GM23338 (cell line): Measurements from ENCODE around the gene RAB40B. TPM values are rescaled to one million over a fixed set of nuclear protein-coding genes. Genes with fewer than 3 reads are reported as not detected.
A peak's percentile ranks its signal among the peaks of the same experiment; 100 is the strongest.

Experiments used
- ATAC-seq: fragments of 200-7000 bp; cut with Tn5 transposase; 3 replicates; pipeline ENCODE4 v1.9.1; 2020
- DNase-seq: peaks from one replicate; pipeline ENCODE4 v3.0.0-alpha.2; 2015; ENCODE audit warnings: low spot score
- H2AFZ ChIP-seq: fragments of 200-600 bp; sonication (generic); 2 replicates; pipeline ENCODE4 v1.8.0; 2016; ENCODE audit warnings: antibody characterized with exemption, mild to moderate bottlenecking, moderate library complexity
- H3F3A ChIP-seq: fragments of 200-600 bp; sonication (generic); replicated peaks from 2 replicates; pipeline ENCODE4 v1.8.0; 2017; ENCODE audit warnings: antibody characterized with exemption, mixed run types, low read depth
- H3K27ac ChIP-seq: fragments of 200-600 bp; sonication (generic); 2 replicates; pipeline ENCODE4 v1.6.1; 2016; ENCODE audit warnings: low read depth
- H3K27me3 ChIP-seq: fragments of 200-600 bp; sonication (generic); 2 replicates; pipeline ENCODE4 v1.8.0; 2016; ENCODE audit warnings: mild to moderate bottlenecking, mixed run types, moderate library complexity; ENCODE audit not compliant: insufficient read depth
- H3K36me3 ChIP-seq: fragments of 200-600 bp; sonication (generic); 2 replicates; pipeline ENCODE4 v1.8.0; 2016; ENCODE audit warnings: mild to moderate bottlenecking; ENCODE audit not compliant: insufficient read depth
- H3K4me1 ChIP-seq: fragments of 200-600 bp; sonication (generic); 2 replicates; pipeline ENCODE4 v1.8.0; 2016; ENCODE audit warnings: mild to moderate bottlenecking, moderate library complexity; ENCODE audit not compliant: insufficient read depth
- H3K4me2 ChIP-seq: fragments of 200-600 bp; sonication (generic); 2 replicates; pipeline ENCODE4 v1.7.1; 2017; ENCODE audit warnings: mixed run types
- H3K4me3 ChIP-seq: fragments of 200-600 bp; sonication (generic); 2 replicates; pipeline ENCODE4 v1.6.1; 2016; ENCODE audit warnings: mixed run types
- H3K79me2 ChIP-seq: fragments of 200-600 bp; sonication (generic); replicated peaks from 2 replicates; pipeline ENCODE4 v1.8.0; 2017; ENCODE audit warnings: mild to moderate bottlenecking; ENCODE audit not compliant: insufficient read depth
- H3K9me2 ChIP-seq: fragments of 200-600 bp; sonication (generic); 2 replicates; pipeline ENCODE4 v1.8.0; 2017; ENCODE audit not compliant: insufficient read depth
- H4K20me1 ChIP-seq: fragments of 200-600 bp; sonication (generic); replicated peaks from 2 replicates; pipeline ENCODE4 v1.8.0; 2017; ENCODE audit warnings: mild to moderate bottlenecking; ENCODE audit not compliant: insufficient read depth
- H3K27ac Mint-ChIP-seq: 2 replicates; pipeline ENCODE4 v1.8.0; 2020; ENCODE audit warnings: inconsistent platforms, mild to moderate bottlenecking, moderate library complexity, mixed read lengths
- H3K27me3 Mint-ChIP-seq: 3 replicates; pipeline ENCODE4 v1.8.0; 2022; ENCODE audit warnings: low read depth, mild to moderate bottlenecking, moderate library complexity, mixed read lengths, inconsistent platforms; ENCODE audit not compliant: insufficient read depth, poor library complexity
- H3K36me3 Mint-ChIP-seq: 3 replicates; pipeline ENCODE4 v1.8.0; 2021; ENCODE audit warnings: low read depth, mild to moderate bottlenecking, inconsistent platforms, moderate library complexity, mixed read lengths
- H3K4me1 Mint-ChIP-seq: 3 replicates; pipeline ENCODE4 v1.8.0; 2020; ENCODE audit warnings: mild to moderate bottlenecking, inconsistent platforms, mixed read lengths
- H3K4me3 Mint-ChIP-seq: 3 replicates; pipeline ENCODE4 v1.8.0; 2021; ENCODE audit warnings: moderate library complexity, mild to moderate bottlenecking, inconsistent platforms, mixed read lengths
- H3K9me3 Mint-ChIP-seq: 3 replicates; pipeline ENCODE4 v1.8.0; 2020; ENCODE audit warnings: moderate library complexity, mild to moderate bottlenecking, inconsistent platforms, mixed read lengths
- CTCF ChIP-seq, 2 experiments: fragments of 200-600 bp in 1 of 2; sonication (generic) in 1 of 2; conservative IDR thresholded peaks; 2 replicates each; pipeline versions ENCODE4 v1.5.1 to v1.6.1; 2016 to 2017; ENCODE audit warnings: antibody characterized with exemption in 2 of 2, low read depth in 2 of 2, mild to moderate bottlenecking in 2 of 2, moderate library complexity in 1 of 2
- ETS1 ChIP-seq: IDR thresholded peaks from 2 replicates; pipeline ENCODE4 v1.6.1; 2016; ENCODE audit warnings: antibody characterized with exemption
- JUNB ChIP-seq: IDR thresholded peaks from one replicate; pipeline ENCODE4 v1.6.1; 2016; ENCODE audit warnings: antibody characterized with exemption; ENCODE audit not compliant: unreplicated experiment
- REST ChIP-seq: IDR thresholded peaks from one replicate; pipeline ENCODE4 v1.6.1; 2018; ENCODE audit warnings: antibody characterized with exemption; ENCODE audit not compliant: unreplicated experiment
- STAT1 ChIP-seq: IDR thresholded peaks from one replicate; pipeline ENCODE4 v1.6.1; 2016; ENCODE audit warnings: antibody characterized with exemption; ENCODE audit not compliant: unreplicated experiment
- ZNF331 ChIP-seq: fragments of 250-450 bp; sonication (Bioruptor Pico); IDR thresholded peaks from 2 replicates; pipeline ENCODE4 v1.5.0; 2020; ENCODE audit warnings: low read depth, mild to moderate bottlenecking, moderate library complexity
- ZNF462 ChIP-seq: fragments of 250-450 bp; sonication (Bioruptor Pico); IDR thresholded peaks from 2 replicates; pipeline ENCODE4 v1.5.0; 2020; ENCODE audit warnings: mild to moderate bottlenecking, moderate library complexity
- polyA plus RNA-seq: library from polyadenylated mRNA; unstranded; fragments of >200 nt; fragmentation: Nextera tagmentation; extraction: Ambion mirVana; gene quantifications from 2 replicates; pipeline ENCODE4 v1.2.1, GENCODE V29; 2016
- total RNA-seq: library from RNA; depleted of rRNA; stranded (reverse); fragments of >200 nt; shearing (Covaris generic); gene quantifications from 2 replicates; pipeline ENCODE4 v1.2.3, GENCODE V29; 2014

RAB40B gene
- total and polyA plus RNA-seq, 2 experiments from 2014 or later, result 4.2 to 5.2 TPM

- TF ChIP-seq ZNF462 (CRISPR knock-in tag) (no peak), CTCF (conservative IDR thresholded peaks at IDR 0.05; ENCODE audit: low read depth in 2 of 2) (no peak)
Measured at GRCh38 chr17:82657926-82658325, 40.6 kb downstream of the RAB40B start (continued).

- no peaks in the 10 kb centered on the region for H3K4me1 Mint-ChIP-seq
- Histone ChIP-seq H3K4me1 (no peaks in the 10 kb centered on the region), H4K20me1 (no peaks in the 10 kb centered on the region), H3F3A (no peaks in the 10 kb centered on the region), H3K4me2 (no peak overlapping the region), H3K27ac (0 out of 2 replicates have a peak overlapping the region, but pooled peaks have one; percentile 19), H3K9me2 (no peaks in the 10 kb centered on the region), H3K4me3 (no peak overlapping the region), H3K36me3 (no peaks in the 10 kb centered on the region), H2AFZ (no peak overlapping the region), H3K79me2 (no peaks in the 10 kb centered on the region), H3K27me3 (no peaks in the 10 kb centered on the region)
- peaks cover 5% of the 10 kb centered on the region; the same call in 1 of the 3 replicates for H3K9me3 Mint-ChIP-seq
- peaks cover 11% of the 10 kb centered on the region for H3K27me3 Mint-ChIP-seq
- H3K4me3 Mint-ChIP-seq, result no peak overlapping the region
- ATAC-seq (no peak), DNase-seq (no peak)
- H3K27ac Mint-ChIP-seq, result no peak overlapping the region
- H3K36me3 Mint-ChIP-seq, result no peaks in the 10 kb centered on the region; the same call in 2 of the 3 replicates
- TF ChIP-seq CTCF (conservative IDR thresholded peaks at IDR 0.05; ENCODE audit: low read depth in 2 of 2), result no peak
- TF ChIP-seq REST, result no peak
- TF ChIP-seq ZNF331 (CRISPR knock-in tag), result no peak
- no peak for TF ChIP-seq JUNB
- no peak for TF ChIP-seq STAT1
- TF ChIP-seq ETS1, result no peak
Measured at GRCh38 chr17:82656266-82656665, 42.2 kb downstream of the RAB40B start.
